Neural cell (in vitro differentiated cells): ENCODE measurements around the gene FAM83G.

Source experiments
- EZH2 ChIP-seq: fragments of 200-600, 300-800 bp; shearing (Covaris generic), sonication (generic); IDR thresholded peaks from 2 replicates; pipeline ENCODE4 v1.6.1; 2014; ENCODE audit warnings: antibody characterized with exemption, low read length, borderline replicate concordance, mild to moderate bottlenecking; ENCODE audit not compliant: insufficient read depth, poor library complexity, severe bottlenecking
- RAD21 ChIP-seq: fragments of 450-650 bp; conservative IDR thresholded peaks from 2 replicates; pipeline ENCODE4 v1.6.1; 2014; ENCODE audit warnings: antibody characterized with exemption, mild to moderate bottlenecking, moderate library complexity
- TF ChIP-seq, protein P1 (sequence below): fragments of 450-650 bp; IDR thresholded peaks from 2 replicates; pipeline ENCODE4 v1.5.1; 2014; ENCODE audit warnings: antibody characterized with exemption, mild to moderate bottlenecking, moderate library complexity; ENCODE audit not compliant: poor library complexity, severe bottlenecking

DNA sequence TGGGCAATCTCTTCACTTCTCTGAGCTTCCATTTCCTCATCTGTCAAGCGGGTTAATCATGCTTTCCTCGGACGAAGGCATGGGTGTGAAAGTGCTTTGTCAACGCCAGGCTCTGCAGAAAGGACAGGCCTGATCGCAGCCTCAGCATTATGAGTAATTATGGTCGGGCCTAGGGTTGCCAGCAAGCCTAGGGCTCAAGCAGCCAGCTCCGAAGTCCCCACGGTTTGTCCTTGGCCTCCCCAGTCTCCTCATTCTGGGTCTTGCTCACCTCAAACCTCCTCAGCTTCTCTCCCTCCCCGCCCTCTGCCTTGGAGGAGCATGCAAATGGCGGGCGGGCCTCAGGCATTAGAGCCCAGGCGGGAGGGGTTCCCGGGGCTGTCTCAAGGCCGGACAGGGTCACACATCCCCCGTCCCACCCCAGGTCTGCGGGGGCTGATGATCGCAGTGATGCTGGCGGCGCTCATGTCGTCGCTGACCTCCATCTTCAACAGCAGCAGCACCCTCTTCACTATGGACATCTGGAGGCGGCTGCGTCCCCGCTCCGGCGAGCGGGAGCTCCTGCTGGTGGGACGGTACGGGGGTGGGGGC, 10.2 kb upstream of the FAM83G start:
- TF ChIP-seq, protein P1, sequence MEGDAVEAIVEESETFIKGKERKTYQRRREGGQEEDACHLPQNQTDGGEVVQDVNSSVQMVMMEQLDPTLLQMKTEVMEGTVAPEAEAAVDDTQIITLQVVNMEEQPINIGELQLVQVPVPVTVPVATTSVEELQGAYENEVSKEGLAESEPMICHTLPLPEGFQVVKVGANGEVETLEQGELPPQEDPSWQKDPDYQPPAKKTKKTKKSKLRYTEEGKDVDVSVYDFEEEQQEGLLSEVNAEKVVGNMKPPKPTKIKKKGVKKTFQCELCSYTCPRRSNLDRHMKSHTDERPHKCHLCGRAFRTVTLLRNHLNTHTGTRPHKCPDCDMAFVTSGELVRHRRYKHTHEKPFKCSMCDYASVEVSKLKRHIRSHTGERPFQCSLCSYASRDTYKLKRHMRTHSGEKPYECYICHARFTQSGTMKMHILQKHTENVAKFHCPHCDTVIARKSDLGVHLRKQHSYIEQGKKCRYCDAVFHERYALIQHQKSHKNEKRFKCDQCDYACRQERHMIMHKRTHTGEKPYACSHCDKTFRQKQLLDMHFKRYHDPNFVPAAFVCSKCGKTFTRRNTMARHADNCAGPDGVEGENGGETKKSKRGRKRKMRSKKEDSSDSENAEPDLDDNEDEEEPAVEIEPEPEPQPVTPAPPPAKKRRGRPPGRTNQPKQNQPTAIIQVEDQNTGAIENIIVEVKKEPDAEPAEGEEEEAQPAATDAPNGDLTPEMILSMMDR, result no peak
- TF ChIP-seq RAD21, result no peak
- no peak for TF ChIP-seq EZH2
